ENCODE measurements around the gene PIP5K1A. TPM values are rescaled to one million over a fixed set of nuclear protein-coding genes. Genes with fewer than 3 reads are reported as not detected.
A peak's percentile ranks its signal among the peaks of the same experiment; 100 is the strongest.

The PIP5K1A gene
- polyA plus RNA-seq, 1 of the 3 experiments (the other 2 are of a cell fraction) = 66.0 TPM

GRCh38 chr1:151246786-151247185 lies 48.4 kb downstream of the PIP5K1A start (continued):
- TF ChIP-seq IRF3 (IDR thresholded peaks at IDR 0.05; ENCODE audit: low read depth, low read length) (no peak), YY1 (IDR thresholded peaks at IDR 0.05; ENCODE audit: low read depth) (no peak)
- TF ChIP-seq, protein P1, sequence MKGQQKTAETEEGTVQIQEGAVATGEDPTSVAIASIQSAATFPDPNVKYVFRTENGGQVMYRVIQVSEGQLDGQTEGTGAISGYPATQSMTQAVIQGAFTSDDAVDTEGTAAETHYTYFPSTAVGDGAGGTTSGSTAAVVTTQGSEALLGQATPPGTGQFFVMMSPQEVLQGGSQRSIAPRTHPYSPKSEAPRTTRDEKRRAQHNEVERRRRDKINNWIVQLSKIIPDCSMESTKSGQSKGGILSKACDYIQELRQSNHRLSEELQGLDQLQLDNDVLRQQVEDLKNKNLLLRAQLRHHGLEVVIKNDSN (IDR thresholded peaks at IDR 0.05; ENCODE audit: borderline replicate concordance, low read depth) = no peak

- peak; percentile 74 for DNase-seq
- POLR2A ChIA-PET = interaction anchor here (1.2 to 1.4 kb wide), 2 partner anchors 56 to 62 kb away, joined by 3 to 6 read pairs; partner anchors contain the start of gene VPS72
- Histone ChIP-seq H3K4me2 (no peak overlapping the region), H3K27ac (ENCODE audit: low read depth in 2 of 2, low read length in 1 of 2) (peak overlapping the region in 1 of 2 experiments; percentile 28; a peak in 2 of 4 replicates), H3K9me2 (no peaks in the 10 kb centered on the region), H3K27me3 (ENCODE audit: insufficient read depth) (no peaks in the 10 kb centered on the region), H3K9me3 (no peaks in the 10 kb centered on the region), H3K4me3 (ENCODE audit: low read depth in 2 of 2, low read length in 1 of 2) (no peak overlapping the region; a peak in 1 of 4 replicates), H3K36me3 (replicated peaks in 1 of 2; ENCODE audit: control insufficient read depth in 1 of 2, insufficient read depth in 2 of 2, low read length in 1 of 2) (peaks cover 28 to 36% of the 10 kb centered on the region in 2 experiments), H3K79me2 (ENCODE audit: insufficient read depth) (peaks cover 25% of the 10 kb centered on the region), H3K9ac (no peak overlapping the region), H3K4me1 (ENCODE audit: control insufficient read depth in 1 of 2, insufficient read depth in 2 of 2, low read depth in 1 of 2, low read length in 1 of 2) (peaks cover 0 to 4% of the 10 kb centered on the region in 2 experiments; a peak in 1 of 4 replicates), H3F3A (replicated peaks; ENCODE audit: insufficient read depth) (peaks cover 66% of the 10 kb centered on the region), H2AFZ (ENCODE audit: low read depth) (no peak overlapping the region), H4K20me1 (ENCODE audit: insufficient read depth) (no peaks in the 10 kb centered on the region)
- CTCF ChIA-PET = interaction anchor here (0.5 to 3.7 kb wide), 39 partner anchors 8 to 382 kb away, joined by 3 to 27 read pairs (median 4); partner anchors contain the start of genes C1orf56, SNX27, TMOD4 and VPS72
- TF ChIP-seq, protein P1 (IDR thresholded peaks at IDR 0.05; ENCODE audit: borderline replicate concordance, low read depth) = no peak
- no peak for TF ChIP-seq TEAD4 (IDR thresholded peaks at IDR 0.05; ENCODE audit: borderline replicate concordance, insufficient read depth)
- TF ChIP-seq SMC3 (IDR thresholded peaks at IDR 0.05; ENCODE audit: low read depth, low read length) = peak; percentile 62
- no peak for TF ChIP-seq YY1 (IDR thresholded peaks at IDR 0.05; ENCODE audit: low read depth)
- no peak for TF ChIP-seq RCOR1 (IDR thresholded peaks at IDR 0.05; ENCODE audit: low read length)
- peak; percentile 80 for TF ChIP-seq RAD21 (IDR thresholded peaks at IDR 0.05; ENCODE audit: low read length)
- TF ChIP-seq MXI1 (IDR thresholded peaks at IDR 0.05; ENCODE audit: low read depth, low read length) = 0 out of 2 replicates have a peak, but pooled peaks have one; percentile 27
- 0 out of 2 replicates have a peak, but pooled peaks have one; percentile 40 for TF ChIP-seq PBX3 (IDR thresholded peaks at IDR 0.05)
- no peak for TF ChIP-seq CHD2 (IDR thresholded peaks at IDR 0.05; ENCODE audit: low read length, partially characterized antibody)
- TF ChIP-seq, protein P2, sequence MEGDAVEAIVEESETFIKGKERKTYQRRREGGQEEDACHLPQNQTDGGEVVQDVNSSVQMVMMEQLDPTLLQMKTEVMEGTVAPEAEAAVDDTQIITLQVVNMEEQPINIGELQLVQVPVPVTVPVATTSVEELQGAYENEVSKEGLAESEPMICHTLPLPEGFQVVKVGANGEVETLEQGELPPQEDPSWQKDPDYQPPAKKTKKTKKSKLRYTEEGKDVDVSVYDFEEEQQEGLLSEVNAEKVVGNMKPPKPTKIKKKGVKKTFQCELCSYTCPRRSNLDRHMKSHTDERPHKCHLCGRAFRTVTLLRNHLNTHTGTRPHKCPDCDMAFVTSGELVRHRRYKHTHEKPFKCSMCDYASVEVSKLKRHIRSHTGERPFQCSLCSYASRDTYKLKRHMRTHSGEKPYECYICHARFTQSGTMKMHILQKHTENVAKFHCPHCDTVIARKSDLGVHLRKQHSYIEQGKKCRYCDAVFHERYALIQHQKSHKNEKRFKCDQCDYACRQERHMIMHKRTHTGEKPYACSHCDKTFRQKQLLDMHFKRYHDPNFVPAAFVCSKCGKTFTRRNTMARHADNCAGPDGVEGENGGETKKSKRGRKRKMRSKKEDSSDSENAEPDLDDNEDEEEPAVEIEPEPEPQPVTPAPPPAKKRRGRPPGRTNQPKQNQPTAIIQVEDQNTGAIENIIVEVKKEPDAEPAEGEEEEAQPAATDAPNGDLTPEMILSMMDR (IDR thresholded peaks at IDR 0.05) = peak; percentile 96
- TF ChIP-seq NFIC (IDR thresholded peaks at IDR 0.05; ENCODE audit: borderline replicate concordance) = no peak
- TF ChIP-seq TAF1 (IDR thresholded peaks at IDR 0.05; ENCODE audit: borderline replicate concordance, low read depth, low read length) = no peak
- no peak for TF ChIP-seq FOSL2 (IDR thresholded peaks at IDR 0.05; ENCODE audit: borderline replicate concordance, low read depth)
- no peak for TF ChIP-seq FOXM1 (IDR thresholded peaks at IDR 0.05; ENCODE audit: low read depth)
- no peak for TF ChIP-seq MEF2A (IDR thresholded peaks at IDR 0.05; ENCODE audit: borderline replicate concordance, low read depth)
- WGBS (ENCODE audit: low lambda C conversion rate) = 56% methylated on average over 16 of the region's 16 CpGs
Observed at GRCh38 chr1:151251656-151252470, 53.5 kb downstream of the PIP5K1A start.

Data from SK-N-SH (cell line).